GM06990 (cell line): ENCODE measurements around the gene CCDC194.

Experiments used
- DNase-seq: peaks from one replicate; pipeline ENCODE4 v3.0.0-alpha.2; 2011; ENCODE audit not compliant: insufficient read length; ENCODE audit errors: extremely low read depth
- H3K27me3 ChIP-seq: replicated peaks from 2 replicates; pipeline ENCODE4 v1.6.0; 2011; ENCODE audit warnings: low read length; ENCODE audit not compliant: control insufficient read depth, insufficient read depth
- H3K36me3 ChIP-seq: 2 replicates; pipeline ENCODE4 v1.5.1; 2011; ENCODE audit warnings: low read length; ENCODE audit not compliant: control insufficient read depth, insufficient read depth
- H3K4me3 ChIP-seq: replicated peaks from 2 replicates; pipeline ENCODE4 v1.5.1; 2011; ENCODE audit warnings: low read depth, mild to moderate bottlenecking, control low read depth, low read length
- TF ChIP-seq, protein P1 (sequence below): IDR thresholded peaks from 2 replicates; pipeline ENCODE4 v1.5.1; 2011; ENCODE audit warnings: low read length, control low read depth, mild to moderate bottlenecking, inconsistent platforms; ENCODE audit not compliant: insufficient read depth, poor library complexity, severe bottlenecking

Gene CCDC194

DNA sequence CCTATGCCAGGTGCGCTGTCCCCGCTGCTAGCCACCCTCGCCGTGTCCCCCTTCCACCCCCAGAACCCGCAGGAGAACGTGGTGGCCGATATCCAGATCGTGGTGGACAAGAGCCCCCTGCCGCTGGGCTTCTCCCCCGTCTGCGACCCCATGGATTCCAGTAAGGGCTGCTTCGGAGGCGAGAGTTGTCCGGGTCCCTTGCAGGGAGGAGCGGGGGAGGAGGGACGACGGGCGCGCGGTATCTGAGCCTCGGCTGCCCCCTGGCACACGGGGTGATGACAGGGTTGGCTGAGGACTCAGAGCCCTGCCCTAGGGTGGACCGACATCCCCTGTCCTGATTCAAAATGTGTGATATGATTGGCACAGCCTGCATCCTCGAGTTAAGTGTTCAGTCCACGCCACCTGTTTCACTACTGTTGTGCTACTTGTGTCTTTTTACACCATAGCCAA, 26.5 kb upstream of the CCDC194 start:
- TF ChIP-seq, protein P1, sequence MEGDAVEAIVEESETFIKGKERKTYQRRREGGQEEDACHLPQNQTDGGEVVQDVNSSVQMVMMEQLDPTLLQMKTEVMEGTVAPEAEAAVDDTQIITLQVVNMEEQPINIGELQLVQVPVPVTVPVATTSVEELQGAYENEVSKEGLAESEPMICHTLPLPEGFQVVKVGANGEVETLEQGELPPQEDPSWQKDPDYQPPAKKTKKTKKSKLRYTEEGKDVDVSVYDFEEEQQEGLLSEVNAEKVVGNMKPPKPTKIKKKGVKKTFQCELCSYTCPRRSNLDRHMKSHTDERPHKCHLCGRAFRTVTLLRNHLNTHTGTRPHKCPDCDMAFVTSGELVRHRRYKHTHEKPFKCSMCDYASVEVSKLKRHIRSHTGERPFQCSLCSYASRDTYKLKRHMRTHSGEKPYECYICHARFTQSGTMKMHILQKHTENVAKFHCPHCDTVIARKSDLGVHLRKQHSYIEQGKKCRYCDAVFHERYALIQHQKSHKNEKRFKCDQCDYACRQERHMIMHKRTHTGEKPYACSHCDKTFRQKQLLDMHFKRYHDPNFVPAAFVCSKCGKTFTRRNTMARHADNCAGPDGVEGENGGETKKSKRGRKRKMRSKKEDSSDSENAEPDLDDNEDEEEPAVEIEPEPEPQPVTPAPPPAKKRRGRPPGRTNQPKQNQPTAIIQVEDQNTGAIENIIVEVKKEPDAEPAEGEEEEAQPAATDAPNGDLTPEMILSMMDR: peak; percentile 13
- DNase-seq: no peak
- H3K36me3 ChIP-seq: no peaks in the 10 kb centered on the region; the same call in none of the 2 replicates
- H3K27me3 ChIP-seq: no peaks in the 10 kb centered on the region
- H3K4me3 ChIP-seq: peak overlapping the region; percentile 88

DNA sequence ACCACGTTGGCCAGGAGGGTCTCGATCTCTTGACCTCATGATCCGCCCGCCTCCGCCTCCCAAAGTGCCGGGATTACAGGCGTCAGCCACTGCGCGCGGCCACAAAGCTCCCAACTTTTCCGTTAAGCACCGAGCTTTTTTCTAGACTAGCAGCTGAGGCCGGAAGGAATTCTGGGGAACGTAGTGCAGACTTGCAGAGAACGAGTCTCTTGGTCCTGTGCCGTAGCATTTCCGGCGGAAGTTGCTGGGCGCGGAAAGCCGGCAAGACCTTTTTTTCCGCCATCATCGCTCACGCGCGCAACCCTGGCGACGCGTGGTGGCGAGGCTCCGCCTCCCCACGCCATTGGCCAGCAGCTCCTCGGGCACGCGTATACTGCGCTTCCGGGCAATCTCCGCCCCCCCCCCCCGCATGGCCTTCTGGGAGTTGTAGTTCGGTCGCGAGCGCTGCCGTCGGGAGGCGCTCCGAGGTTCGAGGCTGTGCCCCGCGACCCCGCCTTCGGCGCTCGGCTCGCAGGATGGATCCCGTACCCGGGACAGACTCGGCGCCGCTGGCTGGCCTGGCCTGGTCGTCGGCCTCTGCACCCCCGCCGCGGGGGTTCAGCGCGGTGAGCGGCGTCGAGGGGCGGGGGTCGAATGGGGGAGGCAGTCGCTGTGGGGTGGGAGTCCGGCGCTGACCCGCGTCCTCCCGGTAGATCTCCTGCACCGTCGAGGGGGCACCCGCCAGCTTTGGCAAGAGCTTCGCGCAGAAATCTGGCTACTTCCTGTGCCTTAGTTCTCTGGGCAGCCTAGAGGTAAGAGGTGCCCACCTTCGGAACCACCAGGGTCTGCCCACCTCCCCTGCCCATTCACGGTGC, 25.9 kb upstream of the CCDC194 start, which contains the start of gene MVB12A:
Gene MVB12A, plus strand, starts transcription at position 427 of the 854 bp plus-strand sequence. Its CDS starts 89 bp downstream, at position 516.
- TF ChIP-seq, protein P1: no peak
- DNase-seq: peak; percentile 100
- Histone ChIP-seq H3K27me3 (no peaks in the 10 kb centered on the region), H3K36me3 (no peaks in the 10 kb centered on the region; the same call in none of the 2 replicates), H3K4me3 (peak within 1 kb of the TSS; percentile 88)

DNA sequence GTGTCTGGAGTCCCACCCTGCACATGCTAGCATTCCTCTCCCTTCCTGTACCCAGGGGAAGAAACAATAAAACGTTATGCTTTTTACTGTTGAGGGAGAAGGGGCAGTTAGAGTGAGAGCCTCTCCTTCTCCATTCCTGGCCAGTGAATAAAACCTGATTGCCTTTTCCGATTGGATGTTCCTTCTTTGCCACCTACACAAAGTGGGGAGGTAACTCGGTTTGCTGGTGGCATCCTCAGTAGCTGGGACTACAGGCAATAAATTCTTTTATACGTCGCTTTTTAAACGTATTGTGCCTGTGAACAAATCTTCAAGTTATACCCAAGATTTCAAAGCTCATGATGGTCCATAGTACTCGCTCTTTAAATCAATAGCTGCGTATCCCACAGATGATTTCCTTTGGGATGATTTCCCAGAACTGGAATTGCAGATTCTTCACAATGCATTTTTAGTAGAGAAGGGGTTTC, 25.2 kb upstream of the CCDC194 start:
- Histone ChIP-seq H3K36me3 (no peaks in the 10 kb centered on the region; the same call in none of the 2 replicates), H3K4me3 (peak overlapping the region; percentile 72), H3K27me3 (no peaks in the 10 kb centered on the region)
- TF ChIP-seq, protein P1: no peak
- DNase-seq: no peak

DNA sequence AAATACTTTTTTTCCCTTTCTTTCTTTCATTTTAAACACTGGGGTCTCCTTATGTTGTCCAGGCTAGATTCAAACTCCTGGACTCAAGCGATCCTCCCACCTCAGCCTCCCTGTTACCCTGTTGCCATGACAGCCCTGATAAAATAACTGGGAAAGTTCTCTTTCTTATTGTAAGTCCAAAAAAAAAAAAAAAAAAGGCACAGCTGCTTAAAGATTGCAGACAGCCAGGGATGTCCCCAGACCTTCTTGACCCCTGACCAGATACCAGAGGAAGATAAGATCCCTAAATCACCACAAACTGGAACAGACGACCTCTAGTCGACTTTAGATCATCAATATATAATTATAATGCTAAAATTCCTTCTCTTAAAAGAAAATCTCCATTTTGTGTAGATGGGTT, 24.7 kb upstream of the CCDC194 start:
- no peak overlapping the region for H3K4me3 ChIP-seq
- H3K36me3 ChIP-seq: peaks cover 1% of the 10 kb centered on the region
- no peak for DNase-seq
- H3K27me3 ChIP-seq: no peaks in the 10 kb centered on the region
- TF ChIP-seq, protein P1: no peak

DNA sequence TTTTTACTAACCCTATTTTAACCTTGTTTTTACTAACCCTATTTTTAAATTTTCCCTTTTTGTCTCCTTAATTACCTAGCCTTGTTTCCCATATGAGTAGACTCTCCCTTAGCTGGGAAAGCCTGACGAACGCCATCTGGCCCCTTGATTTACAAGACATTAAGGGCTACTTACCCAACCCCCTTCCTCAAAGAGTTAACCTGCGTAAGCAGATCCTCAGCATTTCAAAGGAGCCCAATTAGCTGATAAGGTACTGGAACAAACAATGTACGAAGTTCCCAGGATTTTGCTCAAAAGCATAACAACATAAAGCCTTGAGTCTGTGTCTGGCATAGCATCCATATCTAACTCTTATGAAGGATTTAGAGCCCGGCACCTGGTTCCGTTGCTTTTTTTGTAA, 21.1 kb upstream of the CCDC194 start:
- Histone ChIP-seq H3K4me3 (no peak overlapping the region), H3K36me3 (peaks cover 13% of the 10 kb centered on the region), H3K27me3 (no peaks in the 10 kb centered on the region)
- DNase-seq: no peak
- TF ChIP-seq, protein P1: no peak
